ENCODE data around the gene DPAGT1.
A peak's percentile ranks its signal among the peaks of the same experiment; 100 is the strongest.

The DPAGT1 gene

DNA sequence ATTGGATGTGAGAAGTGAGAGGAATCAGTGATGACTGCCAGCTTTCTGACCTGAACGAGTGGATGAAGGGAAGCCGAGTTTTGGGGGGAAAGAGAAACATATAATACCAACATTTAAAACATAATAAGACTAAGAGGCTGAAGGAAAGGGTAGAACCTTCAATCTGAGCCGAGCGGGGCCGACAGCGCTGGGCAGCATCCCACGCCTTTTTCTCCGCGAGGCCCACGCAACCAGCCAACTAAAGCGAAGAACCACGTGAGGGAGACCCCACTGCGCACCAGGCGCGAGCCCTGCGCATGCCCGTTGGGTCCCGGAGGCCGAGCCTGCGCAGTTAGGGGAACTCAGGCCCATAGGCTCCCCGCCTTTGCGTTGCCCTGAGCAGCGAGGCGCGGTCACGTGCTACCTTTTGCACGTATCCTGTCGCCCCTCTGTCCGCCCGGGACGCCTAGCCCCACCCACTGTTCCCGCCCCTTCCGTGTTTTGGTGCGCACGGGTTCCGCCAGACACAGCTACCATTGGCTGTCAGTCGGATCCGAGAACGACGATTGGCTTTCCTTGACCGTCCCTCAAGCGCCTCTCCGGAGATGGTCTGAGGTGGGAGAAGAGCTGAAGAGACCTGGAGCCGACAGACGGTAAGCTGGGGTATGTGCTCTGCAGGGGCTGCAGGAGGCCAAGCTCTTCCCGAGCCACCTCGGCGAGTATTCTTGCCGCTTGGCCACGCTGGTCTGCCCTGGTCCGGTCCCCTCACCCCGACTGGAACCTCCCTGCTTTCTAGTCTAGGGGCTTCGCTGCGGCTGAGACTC lies 19.6 kb upstream of the DPAGT1 start, which contains the start of gene HINFP:
Gene HINFP, plus strand, starts transcription at position 573 of the 803 bp plus-strand sequence. CDS start 5,365 bp downstream, outside the sequence.
- DNase-seq (ENCODE audit: extremely low read depth, low read depth) = peak; percentile 95
- TF ChIP-seq, protein P1, sequence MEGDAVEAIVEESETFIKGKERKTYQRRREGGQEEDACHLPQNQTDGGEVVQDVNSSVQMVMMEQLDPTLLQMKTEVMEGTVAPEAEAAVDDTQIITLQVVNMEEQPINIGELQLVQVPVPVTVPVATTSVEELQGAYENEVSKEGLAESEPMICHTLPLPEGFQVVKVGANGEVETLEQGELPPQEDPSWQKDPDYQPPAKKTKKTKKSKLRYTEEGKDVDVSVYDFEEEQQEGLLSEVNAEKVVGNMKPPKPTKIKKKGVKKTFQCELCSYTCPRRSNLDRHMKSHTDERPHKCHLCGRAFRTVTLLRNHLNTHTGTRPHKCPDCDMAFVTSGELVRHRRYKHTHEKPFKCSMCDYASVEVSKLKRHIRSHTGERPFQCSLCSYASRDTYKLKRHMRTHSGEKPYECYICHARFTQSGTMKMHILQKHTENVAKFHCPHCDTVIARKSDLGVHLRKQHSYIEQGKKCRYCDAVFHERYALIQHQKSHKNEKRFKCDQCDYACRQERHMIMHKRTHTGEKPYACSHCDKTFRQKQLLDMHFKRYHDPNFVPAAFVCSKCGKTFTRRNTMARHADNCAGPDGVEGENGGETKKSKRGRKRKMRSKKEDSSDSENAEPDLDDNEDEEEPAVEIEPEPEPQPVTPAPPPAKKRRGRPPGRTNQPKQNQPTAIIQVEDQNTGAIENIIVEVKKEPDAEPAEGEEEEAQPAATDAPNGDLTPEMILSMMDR (IDR thresholded peaks at IDR 0.05; ENCODE audit: low read depth, low read length) = no peak

- TF ChIP-seq, protein P1 (IDR thresholded peaks at IDR 0.05; ENCODE audit: low read depth, low read length) = no peak
These were observed 19.0 kb upstream of the DPAGT1 start for GRCh38 chr11:119120639-119121007.

DNA sequence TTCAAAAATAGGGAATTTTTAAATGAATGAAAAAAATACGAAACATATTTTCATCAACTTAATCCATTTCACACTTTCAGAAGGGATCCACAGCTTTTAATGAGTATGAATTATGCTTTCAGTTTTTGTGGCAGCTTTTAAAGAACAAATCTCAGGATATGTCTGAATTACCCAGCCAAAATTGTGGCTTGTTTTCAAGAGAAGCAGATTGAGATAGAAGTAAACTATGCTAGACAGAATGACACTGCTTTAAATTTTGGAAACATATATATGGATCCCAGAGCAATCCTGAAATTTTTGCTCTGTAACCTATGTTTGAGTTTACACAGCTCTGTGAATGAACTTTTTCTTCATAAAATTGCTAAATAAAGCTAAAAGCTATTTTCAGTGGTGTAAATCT lies 17.3 kb upstream of the DPAGT1 start:
- TF ChIP-seq, protein P1 (IDR thresholded peaks at IDR 0.05; ENCODE audit: low read depth, low read length) = no peak
- no peak for DNase-seq (ENCODE audit: extremely low read depth, low read depth)

More at GRCh38 chr11:119120639-119121007, 19.0 kb upstream of the DPAGT1 start:
- peak; percentile 29 for DNase-seq (ENCODE audit: extremely low read depth, low read depth)

- TF ChIP-seq, protein P1 (IDR thresholded peaks at IDR 0.05; ENCODE audit: low read depth, low read length) = no peak
- no peak for DNase-seq (ENCODE audit: extremely low read depth, low read depth)
These were observed 16.6 kb upstream of the DPAGT1 start for GRCh38 chr11:119118227-119118626.

DNA sequence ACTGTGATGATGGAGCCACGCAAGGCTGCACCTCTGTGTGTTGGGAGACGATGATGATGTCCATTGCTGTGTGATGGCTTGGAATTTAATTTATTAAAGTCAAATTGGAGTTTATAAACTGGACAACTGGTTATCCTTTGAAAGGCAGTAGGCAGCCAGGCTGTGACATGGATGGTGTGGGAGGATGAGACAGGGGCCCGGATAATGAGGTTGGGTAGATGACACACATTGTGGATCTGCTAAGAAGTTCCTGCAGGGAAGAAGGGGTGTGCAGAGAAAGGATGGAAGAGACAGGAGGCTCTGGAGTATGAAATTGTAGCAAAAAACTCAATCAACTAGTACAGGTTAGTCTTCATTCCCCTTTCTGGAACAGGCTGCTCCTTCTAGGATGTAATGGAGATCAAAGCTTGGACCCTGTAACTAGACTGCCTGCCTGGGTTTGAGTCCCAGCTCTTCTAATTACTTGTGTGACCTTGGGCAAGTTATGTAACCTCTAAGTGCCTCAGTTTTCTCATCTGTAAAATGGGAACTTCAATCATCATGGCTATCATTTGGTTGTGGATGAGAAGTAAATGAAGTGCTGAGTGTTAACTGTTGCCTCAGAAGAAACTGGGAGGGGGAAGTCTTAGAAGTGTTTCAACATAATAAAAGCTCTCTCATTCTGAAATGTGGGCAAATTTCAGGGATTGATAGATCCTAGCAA lies 15.5 kb upstream of the DPAGT1 start:
- DNase-seq (ENCODE audit: extremely low read depth, low read depth) = no peak
- TF ChIP-seq, protein P1 (IDR thresholded peaks at IDR 0.05; ENCODE audit: low read depth, low read length) = no peak

GRCh38 chr11:119116601-119117000 lies 14.9 kb upstream of the DPAGT1 start:
- TF ChIP-seq, protein P1 (IDR thresholded peaks at IDR 0.05; ENCODE audit: low read depth, low read length) = no peak
- no peak for DNase-seq (ENCODE audit: extremely low read depth, low read depth)

DNA sequence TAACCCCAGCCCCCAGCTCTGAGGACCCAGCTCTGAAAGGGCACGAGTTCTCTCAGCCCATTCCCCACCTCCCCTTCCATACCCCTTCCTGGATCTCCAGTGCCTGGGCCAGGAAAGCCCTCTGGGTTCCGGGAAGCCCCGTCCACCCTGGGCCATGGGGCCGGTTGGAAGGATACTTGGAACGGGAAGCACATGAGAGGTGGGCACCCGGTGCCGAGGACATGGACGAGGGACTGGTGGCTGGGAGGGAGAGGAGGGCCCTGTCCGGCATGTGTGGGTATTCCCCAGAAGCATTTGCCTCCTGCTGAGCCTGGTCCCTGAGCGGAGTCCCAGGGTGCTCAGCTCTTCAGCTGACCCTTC lies 14.6 kb upstream of the DPAGT1 start:
- no peak for DNase-seq (ENCODE audit: extremely low read depth, low read depth)

More for the DNA sequence above, 14.6 kb upstream of the DPAGT1 start:
- TF ChIP-seq, protein P1 (IDR thresholded peaks at IDR 0.05; ENCODE audit: low read depth, low read length) = no peak
